GM12865 (cell line): ENCODE measurements around the gene TMEM252.
A peak's percentile ranks its signal among the peaks of the same experiment; 100 is the strongest.

Experiments used
- DNase-seq: peaks from one replicate; pipeline ENCODE4 v3.0.0; 2010; ENCODE audit warnings: low read depth
- H3K4me3 ChIP-seq: 2 replicates; pipeline ENCODE4 v1.5.1; 2011; ENCODE audit warnings: mild to moderate bottlenecking, low read depth, low read length, control low read depth
- CTCF ChIP-seq: IDR thresholded peaks from 2 replicates; pipeline ENCODE4 v1.5.1; 2011; ENCODE audit warnings: low read length, control low read depth, low read depth, inconsistent platforms; ENCODE audit not compliant: insufficient read depth; ENCODE audit errors: missing control alignments

Gene TMEM252

GRCh38 chr9:68508547-68508946, 32.1 kb downstream of the TMEM252 start:
- DNase-seq, result no peak
- no peak overlapping the region for H3K4me3 ChIP-seq
- no peak for TF ChIP-seq CTCF

GRCh38 chr9:68507806-68508145, 32.9 kb downstream of the TMEM252 start:
- DNase-seq, result no peak
- no peak for TF ChIP-seq CTCF
- H3K4me3 ChIP-seq, result no peak overlapping the region

DNA sequence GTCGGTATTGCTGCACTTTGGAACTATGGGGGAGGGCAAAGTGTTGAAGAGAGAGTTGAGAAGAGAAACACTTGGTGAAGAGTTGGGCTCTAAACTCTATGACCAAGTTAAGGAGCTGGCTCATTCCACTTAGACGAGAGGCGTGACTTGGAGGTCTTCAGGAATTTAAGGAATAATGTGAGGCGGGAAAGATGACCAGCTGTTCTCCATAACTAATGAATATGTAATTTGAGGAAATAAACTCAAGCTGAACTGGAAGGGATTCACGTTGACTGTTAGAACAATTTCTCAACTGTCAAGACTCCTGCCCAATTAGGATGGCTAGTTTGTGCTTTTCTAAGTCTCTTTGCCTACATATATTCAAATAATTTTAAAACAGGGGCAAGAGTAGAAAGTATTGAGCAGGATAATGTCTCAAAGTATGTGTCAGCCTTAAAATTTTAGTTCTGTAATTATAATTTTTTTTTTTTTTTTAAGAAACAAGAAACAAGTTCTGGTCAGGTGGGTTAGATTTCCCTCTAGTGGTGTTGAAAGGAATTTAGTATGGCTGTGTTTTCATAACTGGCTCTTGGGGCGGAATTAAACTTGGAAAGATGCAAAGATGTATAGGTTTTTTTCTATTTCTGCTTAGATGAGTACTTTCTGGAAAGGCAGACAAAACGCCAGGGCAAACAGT, 33.4 kb downstream of the TMEM252 start:
- H3K4me3 ChIP-seq, result no peak overlapping the region
- peak; percentile 37 for DNase-seq
- peak; percentile 44 for TF ChIP-seq CTCF

GRCh38 chr9:68506551-68506950, 34.1 kb downstream of the TMEM252 start:
- no peak for DNase-seq
- TF ChIP-seq CTCF, result no peak
- H3K4me3 ChIP-seq, result no peak overlapping the region

DNA sequence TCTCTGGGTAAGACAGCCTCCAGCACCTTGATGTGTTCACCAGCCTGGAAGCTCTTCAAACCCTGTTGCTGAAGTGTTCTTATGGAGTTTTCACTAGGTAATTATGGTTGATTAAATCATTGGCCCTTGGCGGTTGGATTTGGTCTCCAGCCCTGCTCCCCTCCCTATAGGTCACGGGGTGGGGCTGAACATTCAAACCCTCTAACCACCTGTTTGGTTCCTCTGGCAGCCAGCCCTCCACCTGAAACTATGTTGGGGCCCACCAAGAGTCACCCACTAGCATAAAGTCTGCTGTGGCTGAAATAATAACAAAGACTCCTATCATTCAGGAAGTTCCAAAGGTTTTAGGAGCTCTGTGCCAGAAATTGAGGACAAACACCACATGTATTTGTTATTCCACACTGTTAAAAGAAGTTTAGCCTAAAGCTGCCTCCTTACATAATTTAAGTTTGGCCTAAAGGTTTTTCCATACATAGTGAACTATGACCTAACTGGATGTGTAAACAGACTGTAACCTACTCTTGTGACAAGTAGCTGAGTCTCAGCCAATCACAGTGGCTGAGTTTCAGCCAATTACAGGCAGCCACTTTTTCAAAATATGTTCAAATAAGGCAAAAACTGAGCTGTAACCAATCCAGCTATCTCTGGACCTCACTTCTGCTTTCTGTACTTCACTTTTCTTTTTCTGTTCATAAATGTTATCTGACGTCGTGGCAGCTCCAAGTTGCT, 34.8 kb downstream of the TMEM252 start:
- peak; percentile 46 for DNase-seq
- TF ChIP-seq CTCF, result no peak
- H3K4me3 ChIP-seq, result no peak overlapping the region

DNA sequence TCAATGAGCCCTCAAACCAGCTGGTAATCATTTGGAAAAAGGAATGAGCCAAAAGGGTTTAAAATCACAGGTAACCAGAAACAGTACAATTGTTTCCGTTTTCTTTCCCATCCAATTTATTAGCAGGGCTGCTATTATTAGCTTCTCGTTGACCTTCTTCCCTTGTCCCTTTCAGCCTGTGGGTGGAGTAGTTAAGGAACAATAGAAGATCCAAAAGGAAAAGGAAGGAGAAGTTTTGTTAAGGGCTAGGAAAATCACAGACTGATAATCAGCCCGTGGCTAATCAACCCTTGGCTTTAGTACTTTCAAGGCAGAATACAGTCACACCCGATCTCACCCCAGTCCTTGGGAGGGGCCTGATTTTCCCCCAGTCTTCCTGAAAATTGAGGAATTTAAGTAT, 38.4 kb downstream of the TMEM252 start:
- H3K4me3 ChIP-seq, result no peak overlapping the region
- DNase-seq, result no peak
- no peak for TF ChIP-seq CTCF
